Uterus (tissue), 4 donors: ENCODE results near the gene CDK15. TPM values are rescaled to one million over a fixed set of nuclear protein-coding genes. Genes with fewer than 3 reads are reported as not detected.

Source experiments
- DNase-seq, 2 donors: peaks; one replicate each; pipeline ENCODE4 v3.0.0-alpha.2; 2019 to 2020
- H3K27ac ChIP-seq, 2 donors: fragments of 200-600 bp; sonication (generic); 1 replicate in 1 of 2; 2 replicates in 1 of 2; pipeline ENCODE4 v1.5.1; 2016 to 2018
- H3K27me3 ChIP-seq, 2 donors: fragments of 200-600 bp; sonication (generic); one replicate each; pipeline ENCODE4 v1.5.1; 2018 to 2019; ENCODE audit warnings: control low read depth in 1 of 2
- H3K36me3 ChIP-seq, 2 donors: fragments of 200-600 bp; sonication (generic); one replicate each; pipeline ENCODE4 v1.5.1; 2019; ENCODE audit warnings: control low read depth in 1 of 2
- H3K4me1 ChIP-seq, 2 donors: fragments of 200-600 bp; sonication (generic); one replicate each; pipeline ENCODE4 v1.5.1; 2018 to 2019; ENCODE audit warnings: control low read depth in 1 of 2
- H3K4me3 ChIP-seq, 2 donors: fragments of 200-600 bp; sonication (generic); 1 replicate in 1 of 2; 2 replicates in 1 of 2; pipeline ENCODE4 v1.5.1; 2018 to 2019; ENCODE audit warnings: mild to moderate bottlenecking in 1 of 2
- H3K9me3 ChIP-seq, 2 donors: fragments of 200-600 bp; sonication (generic); one replicate each; pipeline ENCODE4 v1.5.1; 2019; ENCODE audit warnings: control low read depth in 1 of 2
- CTCF ChIP-seq, 4 experiments: fragments of 200-600 bp in 2 of 4; fragments of 450-650 bp in 2 of 4; sonication (generic) in 2 of 4; IDR thresholded peaks; one replicate each; pipeline ENCODE4 v1.5.1; 2016 to 2019; ENCODE audit warnings: antibody characterized with exemption in 4 of 4, mild to moderate bottlenecking in 2 of 4, moderate library complexity in 1 of 4
- POLR2A ChIP-seq, 2 donors: fragments of 450-650 bp; IDR thresholded peaks; one replicate each; pipeline ENCODE4 v1.6.1; 2016; ENCODE audit warnings: antibody characterized with exemption in 2 of 2, mild to moderate bottlenecking in 1 of 2, moderate library complexity in 1 of 2
- intact Hi-C: fragments of 100-400 bp; cut with DNase I; formaldehyde crosslinking; loops from one replicate; pipeline ENCODE4 v1.15.1; 2023; ENCODE audit warnings: low total_unique reads
- total RNA-seq, 4 donors: library from RNA; depleted of rRNA in 3 of 4; stranded (reverse); fragments of >200 nt in 3 of 4; gene quantifications; one replicate each; pipeline versions ENCODE4 v1.1.0 to v1.2.4, GENCODE V29; 2014 to 2023
- donor health status: DM: yes; HTN: yes; CAD: no.

Gene CDK15
- total RNA-seq, 4 donors from 2014 or later = 0.55 to 6.9 (median 0.88) TPM; not detected in 1

GRCh38 chr2:201765799-201766198 is 40.5 kb upstream of the CDK15 start:
- no peaks in the 10 kb centered on the region for H3K9me3 ChIP-seq
- DNase-seq = no peak
- intact Hi-C loops = no loop called here
- H3K4me3 ChIP-seq = no peak overlapping the region
- no peaks in the 10 kb centered on the region for H3K36me3 ChIP-seq
- H3K27ac ChIP-seq = no peak overlapping the region
- no peaks in the 10 kb centered on the region for H3K27me3 ChIP-seq
- no peak for TF ChIP-seq CTCF (IDR thresholded peaks at IDR 0.05)
- TF ChIP-seq POLR2A (IDR thresholded peaks at IDR 0.05) = no peak
- no peaks in the 10 kb centered on the region for H3K4me1 ChIP-seq

- H3K27me3 ChIP-seq = no peaks in the 10 kb centered on the region
- intact Hi-C loops = no loop called here
- no peaks in the 10 kb centered on the region for H3K4me1 ChIP-seq
- no peaks in the 10 kb centered on the region for H3K9me3 ChIP-seq
- H3K27ac ChIP-seq = no peak overlapping the region
- H3K36me3 ChIP-seq = no peaks in the 10 kb centered on the region
- TF ChIP-seq CTCF (IDR thresholded peaks at IDR 0.05) (no peak), POLR2A (IDR thresholded peaks at IDR 0.05) (no peak)
- DNase-seq = no peak
- H3K4me3 ChIP-seq = no peak overlapping the region
Observed at GRCh38 chr2:201768918-201769317, 37.4 kb upstream of the CDK15 start.

GRCh38 chr2:201769666-201770373 is 36.5 kb upstream of the CDK15 start:
- no peaks in the 10 kb centered on the region for H3K27me3 ChIP-seq
- TF ChIP-seq CTCF (IDR thresholded peaks at IDR 0.05) = no peak
- no peak for TF ChIP-seq POLR2A (IDR thresholded peaks at IDR 0.05)
- DNase-seq = no peak
- H3K36me3 ChIP-seq = no peaks in the 10 kb centered on the region
- H3K4me1 ChIP-seq = no peaks in the 10 kb centered on the region
- no peak overlapping the region for H3K4me3 ChIP-seq
- intact Hi-C loops = no loop called here
- no peak overlapping the region for H3K27ac ChIP-seq
- H3K9me3 ChIP-seq = no peaks in the 10 kb centered on the region

GRCh38 chr2:201773990-201774389 is 32.3 kb upstream of the CDK15 start:
- intact Hi-C loops = no loop called here
- H3K27ac ChIP-seq = no peak overlapping the region
- no peaks in the 10 kb centered on the region for H3K9me3 ChIP-seq
- no peak for DNase-seq
- H3K4me3 ChIP-seq = no peak overlapping the region
- no peaks in the 10 kb centered on the region for H3K36me3 ChIP-seq
- no peak for TF ChIP-seq POLR2A (IDR thresholded peaks at IDR 0.05)
- no peak for TF ChIP-seq CTCF (IDR thresholded peaks at IDR 0.05)
- no peaks in the 10 kb centered on the region for H3K4me1 ChIP-seq
- H3K27me3 ChIP-seq = no peaks in the 10 kb centered on the region

GRCh38 chr2:201774546-201774945 is 31.8 kb upstream of the CDK15 start:
- intact Hi-C loops = no loop called here
- DNase-seq = no peak
- no peaks in the 10 kb centered on the region for H3K9me3 ChIP-seq

More at GRCh38 chr2:201774546-201774945, 31.8 kb upstream of the CDK15 start:
- no peaks in the 10 kb centered on the region for H3K4me1 ChIP-seq
- TF ChIP-seq CTCF (IDR thresholded peaks at IDR 0.05) (no peak), POLR2A (IDR thresholded peaks at IDR 0.05) (no peak)
- H3K36me3 ChIP-seq = no peaks in the 10 kb centered on the region
- H3K27ac ChIP-seq = no peak overlapping the region
- no peak overlapping the region for H3K4me3 ChIP-seq
- no peaks in the 10 kb centered on the region for H3K27me3 ChIP-seq
